H1 (cell line): Measurements from ENCODE around the gene SLC39A2. TPM values are rescaled to one million over a fixed set of nuclear protein-coding genes. Genes with fewer than 3 reads are reported as not detected.

Source experiments
- CEBPB ChIP-seq: IDR thresholded peaks from 2 replicates; pipeline ENCODE4 v1.6.1; 2012; ENCODE audit warnings: low read depth, low read length
- EGR1 ChIP-seq: IDR thresholded peaks from 2 replicates; pipeline ENCODE4 v1.6.1; 2011; ENCODE audit warnings: low read depth, low read length, borderline replicate concordance
- KDM1A ChIP-seq: fragments of 200-600, 300-600 bp; sonication (generic); IDR thresholded peaks from 2 replicates; pipeline ENCODE4 v1.7.1; 2016; ENCODE audit warnings: mild to moderate bottlenecking, low read length, borderline replicate concordance
- NRF1 ChIP-seq: IDR thresholded peaks from 2 replicates; pipeline ENCODE4 v1.6.1; 2011; ENCODE audit warnings: mild to moderate bottlenecking, low read depth, low read length, improper control_type of control experiment
- RNF2 ChIP-seq: fragments of 200-900, 300-1000 bp; sonication (generic); IDR thresholded peaks from 2 replicates; pipeline ENCODE4 v1.7.1; 2016; ENCODE audit warnings: borderline replicate concordance, low read depth, mild to moderate bottlenecking, antibody characterized with exemption, low read length; ENCODE audit not compliant: poor library complexity, severe bottlenecking; ENCODE audit errors: missing control alignments
- SIN3A ChIP-seq, 2 experiments: IDR thresholded peaks in 1 of 2; conservative IDR thresholded peaks in 1 of 2; 2 replicates each; pipeline ENCODE4 v1.6.1; 2011 to 2012; ENCODE audit warnings: low read length in 2 of 2, improper control_type of control experiment in 1 of 2, low read depth in 1 of 2, mild to moderate bottlenecking in 1 of 2
- SUZ12 ChIP-seq: fragments of 200-600 bp; sonication (generic); IDR thresholded peaks from 2 replicates; pipeline ENCODE4 v1.6.1; 2012; ENCODE audit warnings: mild to moderate bottlenecking, inconsistent platforms, low read length, moderate library complexity, mixed read lengths
- TAF7 ChIP-seq: optimal IDR thresholded peaks from 2 replicates; pipeline ENCODE3; 2011; ENCODE audit warnings: low read depth, mild to moderate bottlenecking, inconsistent platforms, low read length, moderate library complexity, borderline replicate concordance
- polyA plus RNA-seq, 7 experiments: library from polyadenylated mRNA; depleted of rRNA in 3 of 7; stranded (reverse) in 5 of 7; unstranded in 2 of 7; fragments of >200 nt in 5 of 7; fragments of 200-250 nt in 2 of 7; gene quantifications; 1 replicate in 5 of 7; 2 replicates in 1 of 7; 4 replicates in 1 of 7; pipeline versions ENCODE4 v1.2.1 to v1.2.3, GENCODE V29; 2011 to 2013; ENCODE audit warnings: missing spikeins in 2 of 7, mixed read lengths in 2 of 7
- total RNA-seq: library from RNA; stranded (reverse); fragmentation: NEBNext Ultra II Directional; extraction: Animal tissue kit (Norgen Biotek cat#: 25700); gene quantifications from 2 replicates; pipeline ENCODE4 v1.2.1, GENCODE V29; 2021

The SLC39A2 gene
- total and polyA plus RNA-seq, 2 of the 8 experiments (the other 6 are each of a cell fraction or from before 2014, with no cell fraction given): 0.14 to 0.22 TPM

GRCh38 chr14:21022686-21023085 lies 23.6 kb downstream of the SLC39A2 start (continued):
- TF ChIP-seq TAF7 (no peak), SIN3A (conservative IDR thresholded peaks at IDR 0.05 in 1 of 2, IDR thresholded peaks at IDR 0.05 in 1 of 2; ENCODE audit: low read depth in 1 of 2, low read length in 2 of 2) (no peak), NRF1 (no peak), CEBPB (no peak), EGR1 (no peak), KDM1A (no peak), SUZ12 (no peak), RNF2 (no peak)
